Transverse colon (tissue), 3 donors: ENCODE results near the gene SETD5.

Source experiments
- CTCF ChIP-seq, 5 experiments: fragments of 200-600 bp in 3 of 5; fragments of 450-650 bp in 2 of 5; sonication (generic) in 3 of 5; IDR thresholded peaks; 1 replicate in 2 of 5; 2 replicates in 3 of 5; pipeline ENCODE4 v1.5.1; 2016 to 2017; ENCODE audit warnings: antibody characterized with exemption in 5 of 5, inconsistent platforms in 3 of 5, mild to moderate bottlenecking in 2 of 5, moderate library complexity in 1 of 5
- POLR2A ChIP-seq: fragments of 450-650 bp; IDR thresholded peaks from one replicate; pipeline ENCODE4 v1.6.1; 2016; ENCODE audit warnings: antibody characterized with exemption, mild to moderate bottlenecking, moderate library complexity

- TF ChIP-seq POLR2A = no peak
- no peak for TF ChIP-seq CTCF (IDR thresholded peaks at IDR 0.05)
Measured at GRCh38 chr3:9385187-9386077, 12.0 kb upstream of the SETD5 start.
